ENCODE measurements around the gene MNT. TPM values are rescaled to one million over a fixed set of nuclear protein-coding genes. Genes with fewer than 3 reads are reported as not detected.
A peak's percentile ranks its signal among the peaks of the same experiment; 100 is the strongest.
"Not testable (repeated sequence)": the region's sequence is repeated elsewhere in the genome, so short reads cannot be mapped to it uniquely, and the experiment has no call there.

The MNT gene
- total RNA-seq, result 10 to 100 TPM; 43.0 to 97.8 (median 58.2) TPM
- total RNA-seq (2013), result 17.4 TPM
- total RNA-seq, result 11.6 to 83.3 (median 44.0) reads per million in 29 experiments

- Mint-ChIP-seq H3K36me3 (no peaks in the 10 kb centered on the region), H3K9me3 (no peaks in the 10 kb centered on the region), H3K4me1 (peaks cover 40 to 60% (median 51%) of the 10 kb centered on the region in 3 donors), H3K27ac (peak within 1 kb of the TSS; percentile 98 to 99), H3K27me3 (no peaks in the 10 kb centered on the region), H3K4me3 (peak within 1 kb of the TSS; percentile 94 to 99 (median 98))
- DNase-seq, result peak in 34 of 35 experiments; percentile 89 to 97 (median 94)
- peak; percentile 50 to 61 (median 54) for ATAC-seq (replicated peaks in 1 of 4)
- Histone ChIP-seq H3K36me3 (ENCODE audit: control insufficient read depth in 2 of 2, extremely low read depth in 1 of 2, insufficient read depth in 1 of 2, low read length in 1 of 2) (no peaks in the 10 kb centered on the region), H3K27ac (ENCODE audit: low read length) (peak within 1 kb of the TSS; percentile 99), H3K27me3 (replicated peaks in 1 of 2; ENCODE audit: control insufficient read depth in 2 of 2, extremely low read depth in 1 of 2, insufficient read depth in 2 of 2, low read length in 1 of 2) (no peaks in the 10 kb centered on the region), H3K4me1 (ENCODE audit: control insufficient read depth in 1 of 2, extremely low read depth in 1 of 2, insufficient read depth in 2 of 2, low read length in 2 of 2) (peaks cover 20 to 54% of the 10 kb centered on the region in 2 experiments), H3K9me3 (no peaks in the 10 kb centered on the region), H3K4me3 (ENCODE audit: control insufficient read depth in 1 of 2, extremely low read depth in 1 of 2, low read length in 1 of 2) (peak within 1 kb of the TSS; percentile 94)
- CTCF ChIA-PET, result interaction anchor here (1.1 to 2.0 kb wide), 3 partner anchors 18 to 177 kb away, joined by 3 to 11 read pairs (median 4); no protein-coding TSS in a partner anchor
- POLR2A ChIA-PET, result interaction anchor here (1.0 to 1.5 kb wide), 3 partner anchors 8 to 18 kb away, joined by 3 to 7 read pairs (median 3); no protein-coding TSS in a partner anchor
- 0% methylated on average over 43 of the region's 51 CpGs for WGBS (ENCODE audit: insufficient coverage)
Measured at GRCh38 chr17:2400877-2401425, at the start of gene MNT. MNT (minus strand) TSS chr17:2401060; CDS start chr17:2400712, 348 bp downstream.

GRCh38 chr17:2450016-2450650 lies 49.3 kb upstream of the MNT start:
- CTCF ChIA-PET, result no interaction called here
- 100% methylated on average over 2 of the region's 5 CpGs for WGBS (ENCODE audit: insufficient coverage)
- POLR2A ChIA-PET, result no interaction called here
- no peak for ATAC-seq (replicated peaks in 1 of 4)
- peak overlapping the region in 1 of 2 donors; percentile 41 for H3K27ac Mint-ChIP-seq
- peaks cover 15% of the 10 kb centered on the region for H3K36me3 Mint-ChIP-seq
- H3K4me3 Mint-ChIP-seq, result no peak overlapping the region
- Histone ChIP-seq H3K27ac (ENCODE audit: low read length) (no peak overlapping the region), H3K27me3 (replicated peaks in 1 of 2; ENCODE audit: control insufficient read depth in 2 of 2, extremely low read depth in 1 of 2, insufficient read depth in 2 of 2, low read length in 1 of 2) (no peaks in the 10 kb centered on the region), H3K36me3 (ENCODE audit: control insufficient read depth in 2 of 2, extremely low read depth in 1 of 2, insufficient read depth in 1 of 2, low read length in 1 of 2) (peaks cover 0 to 11% of the 10 kb centered on the region in 2 donors), H3K4me1 (ENCODE audit: control insufficient read depth in 1 of 2, extremely low read depth in 1 of 2, insufficient read depth in 2 of 2, low read length in 2 of 2) (no peaks in the 10 kb centered on the region), H3K9me3 (no peaks in the 10 kb centered on the region), H3K4me3 (ENCODE audit: control insufficient read depth in 1 of 2, extremely low read depth in 1 of 2, low read length in 1 of 2) (no peak overlapping the region)
- H3K9me3 Mint-ChIP-seq, result peaks cover 0 to 5% (median 4%) of the 10 kb centered on the region in 3 donors
- peaks cover 4 to 13% (median 12%) of the 10 kb centered on the region in 3 donors for H3K4me1 Mint-ChIP-seq
- no peak for DNase-seq
- no peaks in the 10 kb centered on the region for H3K27me3 Mint-ChIP-seq

- peaks cover 0 to 5% (median 4%) of the 10 kb centered on the region in 3 donors for H3K9me3 Mint-ChIP-seq
- H3K27me3 Mint-ChIP-seq, result no peaks in the 10 kb centered on the region
- POLR2A ChIA-PET, result interaction anchor here in 1 of 2 donors (0.6 to 0.7 kb wide), 2 partner anchors 62 to 312 kb away, joined by 5 read pairs; no protein-coding TSS in a partner anchor
- peak overlapping the region in 1 of 2 donors; percentile 24 for H3K27ac Mint-ChIP-seq
- CTCF ChIA-PET, result no interaction called here
- 100% methylated on average over 1 of the region's 2 CpGs for WGBS (ENCODE audit: insufficient coverage)
- H3K9me3 ChIP-seq, result no peaks in the 10 kb centered on the region
- peaks cover 16% of the 10 kb centered on the region for H3K36me3 Mint-ChIP-seq
- H3K4me1 ChIP-seq (ENCODE audit: control insufficient read depth in 1 of 2, extremely low read depth in 1 of 2, insufficient read depth in 2 of 2, low read length in 2 of 2), result no peaks in the 10 kb centered on the region
- no peak overlapping the region for H3K4me3 ChIP-seq (ENCODE audit: control insufficient read depth in 1 of 2, extremely low read depth in 1 of 2, low read length in 1 of 2)
- H3K27ac ChIP-seq (ENCODE audit: low read length), result no peak overlapping the region
- peaks cover 5 to 12% of the 10 kb centered on the region in 2 donors for H3K36me3 ChIP-seq (ENCODE audit: control insufficient read depth in 2 of 2, extremely low read depth in 1 of 2, insufficient read depth in 1 of 2, low read length in 1 of 2)
- DNase-seq (no peak), ATAC-seq (replicated peaks in 1 of 4) (no peak)
- H3K4me3 Mint-ChIP-seq, result no peak overlapping the region
- no peaks in the 10 kb centered on the region for H3K27me3 ChIP-seq (replicated peaks in 1 of 2; ENCODE audit: control insufficient read depth in 2 of 2, extremely low read depth in 1 of 2, insufficient read depth in 2 of 2, low read length in 1 of 2)
- H3K4me1 Mint-ChIP-seq, result peaks cover 4 to 13% (median 12%) of the 10 kb centered on the region in 3 donors
Measured at GRCh38 chr17:2449486-2449885, 48.6 kb upstream of the MNT start.

- H3K9me3 ChIP-seq; H3K27ac Mint-ChIP-seq; H3K4me1 ChIP-seq (ENCODE audit: control insufficient read depth in 1 of 2, extremely low read depth in 1 of 2, insufficient read depth in 2 of 2, low read length in 2 of 2); CTCF ChIA-PET; H3K9me3 Mint-ChIP-seq; ATAC-seq (replicated peaks in 1 of 4); H3K4me3 ChIP-seq (ENCODE audit: control insufficient read depth in 1 of 2, extremely low read depth in 1 of 2, low read length in 1 of 2); H3K36me3 ChIP-seq (ENCODE audit: control insufficient read depth in 2 of 2, extremely low read depth in 1 of 2, insufficient read depth in 1 of 2, low read length in 1 of 2); DNase-seq; H3K4me3 Mint-ChIP-seq; POLR2A ChIA-PET; H3K27me3 ChIP-seq (replicated peaks in 1 of 2; ENCODE audit: control insufficient read depth in 2 of 2, extremely low read depth in 1 of 2, insufficient read depth in 2 of 2, low read length in 1 of 2); H3K27ac ChIP-seq (ENCODE audit: low read length); H3K27me3 Mint-ChIP-seq: not testable (repeated sequence)
- WGBS (ENCODE audit: insufficient coverage), result no CpG with 5 or more reads among the region's 29 CpGs
- Mint-ChIP-seq H3K36me3 (peaks cover 11% of the 10 kb centered on the region), H3K4me1 (peaks cover 2 to 13% (median 7%) of the 10 kb centered on the region in 3 donors)
Measured at GRCh38 chr17:2447479-2447878, 46.6 kb upstream of the MNT start.

- no peak overlapping the region for H3K4me3 ChIP-seq (ENCODE audit: control insufficient read depth in 1 of 2, extremely low read depth in 1 of 2, low read length in 1 of 2)
- no peaks in the 10 kb centered on the region for H3K27me3 ChIP-seq (replicated peaks in 1 of 2; ENCODE audit: control insufficient read depth in 2 of 2, extremely low read depth in 1 of 2, insufficient read depth in 2 of 2, low read length in 1 of 2)
- Mint-ChIP-seq H3K27ac (no peak overlapping the region), H3K27me3 (no peaks in the 10 kb centered on the region), H3K4me1 (peaks cover 2 to 13% (median 6%) of the 10 kb centered on the region in 3 donors), H3K4me3 (no peak overlapping the region), H3K9me3 (peaks cover 0 to 5% (median 4%) of the 10 kb centered on the region in 3 donors), H3K36me3 (peaks cover 25% of the 10 kb centered on the region)
- no CpG with 5 or more reads among the region's 1 CpG for WGBS (ENCODE audit: insufficient coverage)
- ATAC-seq (replicated peaks in 1 of 4), result no peak
- DNase-seq, result no peak
- H3K4me1 ChIP-seq (ENCODE audit: control insufficient read depth in 1 of 2, extremely low read depth in 1 of 2, insufficient read depth in 2 of 2, low read length in 2 of 2), result no peaks in the 10 kb centered on the region
- POLR2A ChIA-PET, result no interaction called here
- H3K9me3 ChIP-seq, result no peaks in the 10 kb centered on the region
- CTCF ChIA-PET, result interaction anchor here in 1 of 2 donors (0.7 kb wide), 1 partner anchor 488 kb away, joined by 3 read pairs; no protein-coding TSS in a partner anchor
- no peak overlapping the region for H3K27ac ChIP-seq (ENCODE audit: low read length)
- H3K36me3 ChIP-seq (ENCODE audit: control insufficient read depth in 2 of 2, extremely low read depth in 1 of 2, insufficient read depth in 1 of 2, low read length in 1 of 2), result peaks cover 13 to 14% of the 10 kb centered on the region in 2 donors
Measured at GRCh38 chr17:2445638-2446037, 44.8 kb upstream of the MNT start.

GRCh38 chr17:2444382-2444781 lies 43.5 kb upstream of the MNT start:
- Mint-ChIP-seq H3K9me3 (peaks cover 0 to 5% (median 4%) of the 10 kb centered on the region in 3 donors), H3K4me1 (peaks cover under 1 to 6% (median 2%) of the 10 kb centered on the region in 3 donors), H3K27ac (no peak overlapping the region), H3K27me3 (no peaks in the 10 kb centered on the region), H3K4me3 (no peak overlapping the region), H3K36me3 (peaks cover 25% of the 10 kb centered on the region)
- no peak overlapping the region for H3K27ac ChIP-seq (ENCODE audit: low read length)
- H3K9me3 ChIP-seq, result no peaks in the 10 kb centered on the region
- no peaks in the 10 kb centered on the region for H3K27me3 ChIP-seq (replicated peaks in 1 of 2; ENCODE audit: control insufficient read depth in 2 of 2, extremely low read depth in 1 of 2, insufficient read depth in 2 of 2, low read length in 1 of 2)
- ATAC-seq (replicated peaks in 1 of 4) (no peak), DNase-seq (no peak)
- POLR2A ChIA-PET, result interaction anchor here in 1 of 2 donors (0.6 kb wide), 1 partner anchor 625 kb away, joined by 3 read pairs; no protein-coding TSS in a partner anchor
- CTCF ChIA-PET, result interaction anchor here in 1 of 2 donors (0.6 kb wide), 1 partner anchor 232 kb away, joined by 4 read pairs; no protein-coding TSS in a partner anchor
- H3K4me1 ChIP-seq (ENCODE audit: control insufficient read depth in 1 of 2, extremely low read depth in 1 of 2, insufficient read depth in 2 of 2, low read length in 2 of 2), result no peaks in the 10 kb centered on the region
- peaks cover 13 to 25% of the 10 kb centered on the region in 2 donors for H3K36me3 ChIP-seq (ENCODE audit: control insufficient read depth in 2 of 2, extremely low read depth in 1 of 2, insufficient read depth in 1 of 2, low read length in 1 of 2)
- H3K4me3 ChIP-seq (ENCODE audit: control insufficient read depth in 1 of 2, extremely low read depth in 1 of 2, low read length in 1 of 2), result no peak overlapping the region
- WGBS (ENCODE audit: insufficient coverage), result no CpG with 5 or more reads among the region's 8 CpGs
